Measurements from ENCODE around the gene NXPE3.
A peak's percentile ranks its signal among the peaks of the same experiment; 100 is the strongest.

The NXPE3 gene

DNA sequence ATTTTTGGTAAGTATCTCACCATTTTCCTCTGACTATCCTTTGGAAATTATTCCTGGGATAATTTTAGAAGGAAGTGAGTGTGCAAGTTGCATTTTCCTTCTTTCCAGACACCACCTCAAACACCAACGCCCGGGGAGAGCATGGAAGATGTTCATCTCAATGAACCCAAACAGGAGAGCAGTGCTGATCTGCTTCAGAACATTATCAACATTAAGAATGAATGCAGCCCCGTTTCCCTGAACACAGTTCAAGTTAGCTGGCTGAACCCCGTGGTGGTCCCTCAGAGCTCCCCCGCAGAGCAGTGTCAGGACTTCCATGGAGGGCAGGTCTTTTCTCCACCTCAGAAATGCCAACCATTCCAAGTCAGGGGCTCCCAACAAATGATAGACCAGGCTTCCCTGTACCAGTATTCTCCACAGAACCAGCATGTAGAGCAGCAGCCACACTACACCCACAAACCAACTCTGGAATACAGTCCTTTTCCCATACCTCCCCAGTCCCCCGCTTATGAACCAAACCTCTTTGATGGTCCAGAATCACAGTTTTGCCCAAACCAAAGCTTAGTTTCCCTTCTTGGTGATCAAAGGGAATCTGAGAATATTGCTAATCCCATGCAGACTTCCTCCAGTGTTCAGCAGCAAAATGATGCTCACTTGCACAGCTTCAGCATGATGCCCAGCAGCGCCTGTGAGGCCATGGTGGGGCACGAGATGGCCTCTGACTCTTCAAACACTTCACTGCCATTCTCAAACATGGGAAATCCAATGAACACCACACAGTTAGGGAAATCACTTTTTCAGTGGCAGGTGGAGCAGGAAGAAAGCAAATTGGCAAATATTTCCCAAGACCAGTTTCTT, 74.2 kb downstream of the NXPE3 start:
- TF ChIP-seq, protein P1, sequence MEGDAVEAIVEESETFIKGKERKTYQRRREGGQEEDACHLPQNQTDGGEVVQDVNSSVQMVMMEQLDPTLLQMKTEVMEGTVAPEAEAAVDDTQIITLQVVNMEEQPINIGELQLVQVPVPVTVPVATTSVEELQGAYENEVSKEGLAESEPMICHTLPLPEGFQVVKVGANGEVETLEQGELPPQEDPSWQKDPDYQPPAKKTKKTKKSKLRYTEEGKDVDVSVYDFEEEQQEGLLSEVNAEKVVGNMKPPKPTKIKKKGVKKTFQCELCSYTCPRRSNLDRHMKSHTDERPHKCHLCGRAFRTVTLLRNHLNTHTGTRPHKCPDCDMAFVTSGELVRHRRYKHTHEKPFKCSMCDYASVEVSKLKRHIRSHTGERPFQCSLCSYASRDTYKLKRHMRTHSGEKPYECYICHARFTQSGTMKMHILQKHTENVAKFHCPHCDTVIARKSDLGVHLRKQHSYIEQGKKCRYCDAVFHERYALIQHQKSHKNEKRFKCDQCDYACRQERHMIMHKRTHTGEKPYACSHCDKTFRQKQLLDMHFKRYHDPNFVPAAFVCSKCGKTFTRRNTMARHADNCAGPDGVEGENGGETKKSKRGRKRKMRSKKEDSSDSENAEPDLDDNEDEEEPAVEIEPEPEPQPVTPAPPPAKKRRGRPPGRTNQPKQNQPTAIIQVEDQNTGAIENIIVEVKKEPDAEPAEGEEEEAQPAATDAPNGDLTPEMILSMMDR (IDR thresholded peaks at IDR 0.05) = no peak
- Histone ChIP-seq H3K27ac (peak overlapping the region in 1 of 2 donors; percentile 43), H3K4me3 (peak overlapping the region; percentile 87)
- no peak for DNase-seq (ENCODE audit: low spot score)

DNA sequence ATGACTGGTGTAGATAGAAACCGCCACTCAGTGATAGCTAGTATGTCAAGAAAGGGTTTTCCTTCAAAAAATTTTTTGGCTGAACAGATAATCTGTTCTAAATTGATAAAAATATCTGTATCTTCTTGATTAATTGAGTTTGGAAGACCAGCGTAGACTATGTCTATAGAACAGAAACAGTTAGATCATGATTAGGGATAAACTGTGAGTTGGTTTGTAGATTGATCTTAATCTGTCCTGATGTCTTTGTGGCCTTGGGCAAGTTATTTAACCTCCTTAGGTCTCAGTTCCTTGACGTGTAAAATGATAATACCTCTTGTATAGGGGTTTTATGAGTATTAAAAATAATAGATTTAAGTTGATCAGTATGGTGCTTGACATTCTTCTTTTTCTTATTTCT, 75.0 kb downstream of the NXPE3 start:
- H3K4me3 ChIP-seq = peak overlapping the region; percentile 87

DNA sequence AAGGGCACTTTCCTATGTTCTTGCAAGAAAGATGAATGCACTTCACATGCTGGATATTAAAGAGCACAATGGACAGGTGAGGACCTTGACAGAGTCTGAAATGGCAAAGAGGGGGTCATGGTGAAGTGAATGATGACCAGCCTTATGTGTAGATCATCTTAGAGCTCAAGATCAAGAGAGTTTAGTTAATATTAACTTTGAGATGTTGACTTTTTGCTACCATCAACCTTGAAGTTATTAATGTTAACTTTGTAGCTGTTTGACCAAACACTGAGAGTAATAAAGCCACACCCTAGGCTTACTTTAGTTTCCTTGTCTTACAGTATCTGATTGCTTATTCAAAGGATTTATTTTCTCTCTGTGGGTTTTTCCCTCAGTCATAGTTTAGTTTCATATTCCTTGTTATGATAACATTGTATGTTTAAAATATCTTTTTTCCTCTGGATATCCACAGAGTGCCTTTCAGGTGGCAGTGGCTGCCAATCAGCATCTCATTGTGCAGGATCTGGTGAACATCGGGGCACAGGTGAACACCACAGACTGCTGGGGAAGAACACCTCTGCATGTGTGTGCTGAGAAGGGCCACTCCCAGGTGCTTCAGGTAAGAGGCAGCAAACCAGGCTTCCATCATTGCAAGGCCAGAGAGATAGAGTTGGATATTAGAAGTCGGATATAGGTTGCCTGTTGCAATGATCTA, 75.7 kb downstream of the NXPE3 start:
- DNase-seq (ENCODE audit: low spot score) = no peak
- Histone ChIP-seq H3K27ac (peak overlapping the region in 1 of 2 donors; percentile 13), H3K4me3 (peak overlapping the region; percentile 87)
- TF ChIP-seq, protein P1 (IDR thresholded peaks at IDR 0.05) = no peak

More for the DNA sequence above, 75.0 kb downstream of the NXPE3 start:
- TF ChIP-seq, protein P1 (IDR thresholded peaks at IDR 0.05) = no peak
- peak overlapping the region in 1 of 2 donors; percentile 43 for H3K27ac ChIP-seq
- DNase-seq (ENCODE audit: low spot score) = no peak

DNA sequence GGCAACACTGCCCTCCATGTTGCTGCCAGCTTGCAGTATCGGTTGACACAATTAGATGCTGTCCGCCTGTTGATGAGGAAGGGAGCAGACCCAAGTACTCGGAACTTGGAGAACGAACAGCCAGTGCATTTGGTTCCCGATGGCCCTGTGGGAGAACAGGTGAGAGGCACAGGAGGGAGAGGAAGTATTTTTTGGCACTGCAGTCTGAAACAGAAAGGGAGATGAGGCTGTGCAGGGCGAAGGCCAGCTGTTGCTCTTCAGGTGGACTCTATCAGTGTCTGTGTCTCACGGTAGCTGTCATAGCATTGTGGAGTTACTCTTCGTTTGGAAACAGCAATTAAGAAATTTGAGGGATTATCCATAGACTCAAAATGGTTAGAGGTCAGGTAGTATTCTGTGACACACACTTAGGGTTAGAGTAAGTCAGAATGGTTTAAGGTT, 78.3 kb downstream of the NXPE3 start:
- H3K4me3 ChIP-seq = peak overlapping the region; percentile 54
- peak overlapping the region in 1 of 2 donors; percentile 55 for H3K27ac ChIP-seq
- TF ChIP-seq, protein P1 (IDR thresholded peaks at IDR 0.05) = no peak
- DNase-seq (ENCODE audit: low spot score) = no peak

DNA sequence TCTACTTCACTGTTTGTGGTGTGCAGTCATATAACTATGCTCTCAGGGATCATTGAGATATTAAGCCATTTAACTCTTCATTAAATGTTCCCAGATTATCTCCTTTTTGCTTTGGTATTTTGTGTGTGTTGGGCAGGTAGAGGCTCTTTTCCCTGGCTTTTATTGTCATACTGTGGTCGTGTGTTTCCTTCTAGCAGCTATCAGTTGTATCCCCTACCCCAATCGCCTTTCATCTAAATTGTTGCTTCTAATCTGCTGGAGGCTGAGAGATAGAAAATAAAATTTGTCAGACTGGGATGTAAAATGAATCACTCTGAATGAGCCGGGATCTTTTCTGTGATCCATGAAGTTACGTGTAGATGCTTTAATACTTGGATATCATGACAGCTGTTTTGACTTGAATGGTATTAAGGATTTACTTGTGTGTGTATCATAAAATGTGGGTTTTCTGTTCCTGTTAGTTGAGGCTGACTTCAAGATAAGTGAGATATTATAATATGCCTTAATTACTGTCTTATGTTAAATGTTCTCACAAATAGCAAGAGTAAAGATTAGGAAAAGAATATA, 79.5 kb downstream of the NXPE3 start:
- peak overlapping the region; percentile 54 for H3K4me3 ChIP-seq
- H3K27ac ChIP-seq = no peak overlapping the region
- no peak for DNase-seq (ENCODE audit: low spot score)
- TF ChIP-seq, protein P1 (IDR thresholded peaks at IDR 0.05) = no peak

DNA sequence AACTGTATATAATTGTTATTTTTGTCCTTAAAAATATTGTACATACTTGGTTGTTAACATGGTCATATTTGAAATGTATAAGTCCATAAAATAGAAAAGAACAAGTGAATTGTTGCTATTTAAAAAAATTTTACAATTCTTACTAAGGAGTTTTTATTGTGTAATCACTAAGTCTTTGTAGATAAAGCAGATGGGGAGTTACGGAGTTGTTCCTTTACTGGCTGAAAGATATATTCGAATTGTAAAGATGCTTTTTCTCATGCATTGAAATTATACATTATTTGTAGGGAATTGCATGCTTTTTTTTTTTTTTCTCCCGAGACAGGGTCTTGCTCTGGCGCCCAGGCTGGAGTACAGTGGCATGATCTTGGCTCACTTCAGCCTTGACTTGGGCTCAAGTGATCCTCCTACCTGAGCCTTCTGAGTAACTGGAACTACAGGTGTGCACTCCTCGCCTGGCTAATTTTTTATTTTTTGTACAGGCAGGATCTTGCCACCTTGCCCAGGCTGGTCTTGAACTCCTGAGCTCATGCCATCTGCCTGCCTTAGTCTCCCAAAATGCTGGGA, 81.0 kb downstream of the NXPE3 start:
- TF ChIP-seq, protein P1 (IDR thresholded peaks at IDR 0.05) = no peak
- Histone ChIP-seq H3K4me3 (no peak overlapping the region), H3K27ac (no peak overlapping the region)
- no peak for DNase-seq (ENCODE audit: low spot score)

Data from coronary artery (tissue), 2 donors.